GM12878 (cell line): Measurements from ENCODE around the gene KLRF1. TPM values are rescaled to one million over a fixed set of nuclear protein-coding genes. Genes with fewer than 3 reads are reported as not detected.

Source experiments
- ATAC-seq: fragments of 200-7000 bp; cut with Tn5 transposase; 3 replicates; pipeline ENCODE4 v1.9.1; 2020; ENCODE audit warnings: mild to moderate bottlenecking, moderate library complexity
- BruUV-seq: library from RNA; stranded (reverse); fragments of 400-500 nt; replicated peaks from 2 replicates; lab custom pipeline; 2021; lab: Mats Ljungman, UMichigan
- CTCF ChIA-PET: fragments of 300-600 bp; sonication (Branson Sonifier 250); formaldehyde crosslinking; extraction: SDS; loops from one replicate; lab custom pipeline; 2021; ENCODE audit warnings: inconsistent platforms; lab: Yijun Ruan, JAX
- POLR2A ChIA-PET: fragments of 350-600 bp; formaldehyde crosslinking; extraction: SDS; loops from one replicate; lab custom pipeline; 2021; ENCODE audit warnings: inconsistent platforms; lab: Charles Lee
- RAD21 ChIA-PET: fragments of 300-600 bp; sonication (Branson Sonifier 250); formaldehyde crosslinking; loops from one replicate; lab custom pipeline; 2023; ENCODE audit warnings: antibody characterized with exemption; ENCODE audit not compliant: unreplicated experiment; lab: Charles Lee
- SMC1A ChIA-PET: fragments of 300-600 bp; sonication (Branson Sonifier 250); formaldehyde crosslinking; loops from one replicate; lab custom pipeline; 2023; ENCODE audit not compliant: unreplicated experiment, uncharacterized antibody; lab: Charles Lee
- DNase-seq: peaks from one replicate; pipeline ENCODE4 v3.0.0-alpha.2; 2011; ENCODE audit warnings: low read depth, low spot score
- FAIRE-seq: peaks from 3 replicates; lab custom pipeline; 2011; peaks lifted over from hg19 to GRCh38; lab: Jason Lieb, UNC
- H2AFZ ChIP-seq: 2 replicates; pipeline ENCODE4 v1.6.0; 2011; ENCODE audit warnings: low read depth, low read length, control low read depth; ENCODE audit not compliant: control insufficient read depth
- H3K27ac ChIP-seq: 2 replicates; pipeline ENCODE4 v1.5.1; 2011; ENCODE audit warnings: control low read depth; ENCODE audit not compliant: control insufficient read depth, insufficient read depth
- H3K27me3 ChIP-seq, 2 experiments: replicated peaks in 1 of 2; 2 replicates each; pipeline versions ENCODE4 v1.6.0 to v1.6.1; 2011; ENCODE audit warnings: low read length in 1 of 2; ENCODE audit not compliant: control insufficient read depth in 2 of 2, insufficient read depth in 2 of 2
- H3K36me3 ChIP-seq, 2 experiments: 2 replicates each; pipeline ENCODE4 v1.5.1; 2011; ENCODE audit warnings: low read length in 1 of 2; ENCODE audit not compliant: control insufficient read depth in 2 of 2, insufficient read depth in 2 of 2
- H3K4me1 ChIP-seq: 2 replicates; pipeline ENCODE4 v1.6.1; 2011; ENCODE audit warnings: mild to moderate bottlenecking, low read length, moderate library complexity, mixed read lengths; ENCODE audit not compliant: control insufficient read depth, insufficient read depth
- H3K4me2 ChIP-seq: 2 replicates; pipeline ENCODE4 v1.6.0; 2011; ENCODE audit warnings: control low read depth; ENCODE audit not compliant: control insufficient read depth, insufficient read depth
- H3K4me3 ChIP-seq: fragments of 200-600 bp; sonication (generic); 2 replicates; pipeline ENCODE4 v1.5.1; 2016
- H3K79me2 ChIP-seq: 2 replicates; pipeline ENCODE4 v1.6.0; 2011; ENCODE audit warnings: low read length; ENCODE audit not compliant: control insufficient read depth, insufficient read depth
- H3K9ac ChIP-seq: 2 replicates; pipeline ENCODE4 v1.8.0; 2011; ENCODE audit warnings: low read length, control low read depth, mixed read lengths; ENCODE audit not compliant: control insufficient read depth, insufficient read depth
- H3K9me3 ChIP-seq: replicated peaks from 3 replicates; pipeline ENCODE4 v1.5.1; 2011; ENCODE audit warnings: mild to moderate bottlenecking, low read length; ENCODE audit not compliant: control insufficient read depth, insufficient read depth
- H4K20me1 ChIP-seq: 2 replicates; pipeline ENCODE4 v1.6.0; 2011; ENCODE audit not compliant: control insufficient read depth, insufficient read depth
- CBFB ChIP-seq: IDR thresholded peaks from 2 replicates; pipeline ENCODE4 v1.6.1; 2016; ENCODE audit warnings: antibody characterized with exemption, low read depth
- CBX3 ChIP-seq: fragments of 200-600 bp; sonication (generic); IDR thresholded peaks from 2 replicates; pipeline ENCODE4 v1.6.1; 2016; ENCODE audit warnings: low read depth, borderline replicate concordance
- DPF2 ChIP-seq: fragments of 450-650 bp; IDR thresholded peaks from 2 replicates; pipeline ENCODE4 v1.6.1; 2017; ENCODE audit warnings: mild to moderate bottlenecking
- JUNB ChIP-seq: IDR thresholded peaks from 2 replicates; pipeline ENCODE4 v1.6.1; 2016; ENCODE audit warnings: antibody characterized with exemption, mild to moderate bottlenecking
- JUND ChIP-seq: IDR thresholded peaks from 2 replicates; pipeline ENCODE4 v1.6.1; 2012; ENCODE audit warnings: low read depth, mild to moderate bottlenecking, low read length, improper control_type of control experiment, moderate library complexity
- MEF2B ChIP-seq: fragments of 450-650 bp; IDR thresholded peaks from 2 replicates; pipeline ENCODE4 v1.6.1; 2018; ENCODE audit warnings: mild to moderate bottlenecking, moderate library complexity; ENCODE audit not compliant: partially characterized antibody, poor library complexity, severe bottlenecking
- NBN ChIP-seq: fragments of 450-650 bp; IDR thresholded peaks from 2 replicates; pipeline ENCODE4 v1.6.1; 2016
- NR2C1 ChIP-seq: fragments of 450-650 bp; IDR thresholded peaks from 2 replicates; pipeline ENCODE4 v1.6.1; 2017; ENCODE audit warnings: antibody characterized with exemption, mild to moderate bottlenecking, moderate library complexity
- NRF1 ChIP-seq: conservative IDR thresholded peaks from 2 replicates; pipeline ENCODE4 v1.6.1; 2011; ENCODE audit warnings: mild to moderate bottlenecking, low read depth, low read length, improper control_type of control experiment
- PAX5 ChIP-seq: IDR thresholded peaks from 2 replicates; pipeline ENCODE4 v1.6.1; 2011; ENCODE audit warnings: low read depth, low read length, borderline replicate concordance
- RBBP5 ChIP-seq: fragments of 200-600 bp; sonication (generic); conservative IDR thresholded peaks from 2 replicates; pipeline ENCODE4 v1.6.1; 2016
- RFX5 ChIP-seq: IDR thresholded peaks from 2 replicates; pipeline ENCODE4 v1.6.1; 2011; ENCODE audit warnings: low read depth, low read length, improper control_type of control experiment
- SMAD1 ChIP-seq: fragments of 450-650 bp; IDR thresholded peaks from 2 replicates; pipeline ENCODE4 v1.6.1; 2018; ENCODE audit warnings: mild to moderate bottlenecking, low read depth; ENCODE audit not compliant: partially characterized antibody
- SPI1 ChIP-seq: IDR thresholded peaks from 2 replicates; pipeline ENCODE4 v1.6.1; 2011; ENCODE audit warnings: low read depth, mild to moderate bottlenecking, low read length, moderate library complexity, borderline replicate concordance; ENCODE audit not compliant: insufficient read depth
- SUPT20H ChIP-seq: IDR thresholded peaks from 2 replicates; pipeline ENCODE4 v1.6.1; 2011; ENCODE audit warnings: low read depth, mild to moderate bottlenecking, low read length, moderate library complexity, borderline replicate concordance; ENCODE audit not compliant: control insufficient read depth
- WRNIP1 ChIP-seq: IDR thresholded peaks from 2 replicates; pipeline ENCODE4 v1.6.1; 2011; ENCODE audit warnings: low read depth, low read length, improper control_type of control experiment, borderline replicate concordance
- WGBS: methylation state at CpG from one replicate; pipeline ENCODE4 v1.1.6; 2016; ENCODE audit warnings: low lambda C conversion rate; ENCODE audit not compliant: insufficient replicate concordance, insufficient coverage; ENCODE audit errors: missing lambda C conversion rate; 5-methylcytosine and 5-hydroxymethylcytosine counted together
- in situ Hi-C: fragments of 300-500 bp; cut with MboI; formaldehyde crosslinking; loops from 9 replicates; pipeline ENCODE4 v1.14.3; 2018; ENCODE audit warnings: mixed read lengths
- intact Hi-C: fragments of 100-400 bp; cut with micrococcal nuclease; formaldehyde crosslinking; loops from one replicate; pipeline ENCODE4 v1.14.2; 2022; ENCODE audit not compliant: unreplicated experiment
- polyA plus RNA-seq, 11 experiments: library from polyadenylated mRNA; depleted of rRNA in 4 of 11; unstranded in 6 of 11; stranded (reverse) in 5 of 11; fragments of >200 nt; fragmentation: Nextera tagmentation in 4 of 11; fragmentation: Illumina TruSeq in 1 of 11; extraction: Ambion mirVana in 4 of 11; extraction: Trizol in 1 of 11; gene quantifications; 1 replicate in 1 of 11; 2 replicates in 10 of 11; pipeline versions ENCODE4 v1.2.1 to v1.2.3, GENCODE V29; 2011 to 2016; ENCODE audit warnings: inconsistent platforms in 2 of 11, missing spikeins in 2 of 11, low read depth in 1 of 11
- total RNA-seq, 4 experiments: library from RNA; depleted of rRNA in 3 of 4; stranded (reverse); fragments of >200 nt in 3 of 4; fragmentation: Illumina TruSeq in 1 of 4; extraction: Trizol in 1 of 4; gene quantifications; 2 replicates each; pipeline versions ENCODE4 v1.2.1 to v1.2.3, GENCODE V29; 2013 to 2021
- TF ChIP-seq, protein P1 (sequence below): IDR thresholded peaks from 2 replicates; pipeline ENCODE4 v1.6.1; 2012; ENCODE audit warnings: low read depth, low read length, improper control_type of control experiment
- TF ChIP-seq, protein P2 (sequence below): IDR thresholded peaks from 2 replicates; pipeline ENCODE4 v1.6.1; 2011; ENCODE audit warnings: low read depth, low read length, improper control_type of control experiment, borderline replicate concordance

Gene KLRF1
- total and polyA plus RNA-seq, 10 of the 15 experiments (the other 5 are each of a cell fraction or from before 2014, with no cell fraction given): 0.13 to 2.0 (median 0.18) TPM; not detected in 6

DNA sequence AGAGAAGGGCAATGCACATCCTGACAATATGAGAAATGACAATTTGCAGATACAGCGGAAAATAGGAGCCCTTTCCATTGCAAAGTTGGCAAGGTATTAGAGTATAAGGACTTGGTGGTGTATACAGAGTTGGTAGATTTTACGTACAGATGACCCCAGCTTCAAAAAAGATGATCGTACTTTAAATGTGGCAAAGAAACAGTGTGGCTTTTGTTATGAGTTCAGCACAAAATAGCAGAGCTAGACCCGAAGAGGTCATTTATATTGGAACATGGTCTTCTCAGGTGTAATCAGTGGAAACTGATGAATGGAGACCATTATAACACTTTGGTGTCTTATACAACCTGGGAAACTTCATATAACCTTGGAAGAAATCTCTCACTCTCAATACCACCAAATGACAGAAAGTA lies 39.6 kb downstream of the KLRF1 start:
- Histone ChIP-seq H3K4me2 (peak overlapping the region; percentile 67), H2AFZ (peak overlapping the region; percentile 5; the same call in 1 of the 2 replicates), H3K27ac (peak overlapping the region; percentile 51; the same call in 1 of the 2 replicates), H3K27me3 (no peaks in the 10 kb centered on the region), H3K4me3 (peak overlapping the region; percentile 51), H3K9ac (no peak overlapping the region), H3K36me3 (no peaks in the 10 kb centered on the region), H3K4me1 (no peaks in the 10 kb centered on the region), H3K9me3 (no peaks in the 10 kb centered on the region; the same call in 2 of the 3 replicates), H4K20me1 (no peaks in the 10 kb centered on the region), H3K79me2 (peaks cover 12% of the 10 kb centered on the region)
- SMC1A ChIA-PET: interaction anchor here (1.0 to 2.5 kb wide), 10 partner anchors 44 to 124 kb away, joined by 3 to 13 read pairs (median 4); partner anchors contain the start of gene CD69
- DNase-seq (no peak), FAIRE-seq (peak; percentile 73), ATAC-seq (peak; percentile 39)
- RAD21 ChIA-PET: interaction anchor here (1.0 to 1.6 kb wide), 4 partner anchors 69 to 116 kb away, joined by 3 to 4 read pairs (median 3); partner anchors contain the start of gene CD69
- CTCF ChIA-PET: interaction anchor here (1.2 to 3.1 kb wide), 3 partner anchors 52 to 116 kb away, joined by 3 to 7 read pairs (median 3); no protein-coding TSS in a partner anchor
- 4% methylated on average over 4 of the region's 4 CpGs for WGBS
- in situ Hi-C loops (no loop called here), intact Hi-C loops (loop anchor here (5.0 kb wide), 1 partner anchor 115 kb away; no protein-coding TSS in a partner anchor)
- no TSS peak for BruUV-seq
- POLR2A ChIA-PET: no interaction called here
- TF ChIP-seq WRNIP1 (no peak), DPF2 (no peak), SUPT20H (no peak), RFX5 (no peak), JUND (no peak), NR2C1 (no peak), SMAD1 (no peak), CBX3 (no peak), JUNB (no peak), CBFB (no peak), MEF2B (no peak), RBBP5 (no peak), NBN (no peak), PAX5 (no peak), SPI1 (no peak), NRF1 (no peak)
- TF ChIP-seq, protein P1, sequence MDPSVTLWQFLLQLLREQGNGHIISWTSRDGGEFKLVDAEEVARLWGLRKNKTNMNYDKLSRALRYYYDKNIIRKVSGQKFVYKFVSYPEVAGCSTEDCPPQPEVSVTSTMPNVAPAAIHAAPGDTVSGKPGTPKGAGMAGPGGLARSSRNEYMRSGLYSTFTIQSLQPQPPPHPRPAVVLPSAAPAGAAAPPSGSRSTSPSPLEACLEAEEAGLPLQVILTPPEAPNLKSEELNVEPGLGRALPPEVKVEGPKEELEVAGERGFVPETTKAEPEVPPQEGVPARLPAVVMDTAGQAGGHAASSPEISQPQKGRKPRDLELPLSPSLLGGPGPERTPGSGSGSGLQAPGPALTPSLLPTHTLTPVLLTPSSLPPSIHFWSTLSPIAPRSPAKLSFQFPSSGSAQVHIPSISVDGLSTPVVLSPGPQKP: no peak
- TF ChIP-seq, protein P2, sequence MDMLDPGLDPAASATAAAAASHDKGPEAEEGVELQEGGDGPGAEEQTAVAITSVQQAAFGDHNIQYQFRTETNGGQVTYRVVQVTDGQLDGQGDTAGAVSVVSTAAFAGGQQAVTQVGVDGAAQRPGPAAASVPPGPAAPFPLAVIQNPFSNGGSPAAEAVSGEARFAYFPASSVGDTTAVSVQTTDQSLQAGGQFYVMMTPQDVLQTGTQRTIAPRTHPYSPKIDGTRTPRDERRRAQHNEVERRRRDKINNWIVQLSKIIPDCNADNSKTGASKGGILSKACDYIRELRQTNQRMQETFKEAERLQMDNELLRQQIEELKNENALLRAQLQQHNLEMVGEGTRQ: no peak
